Hippocampal formation (tissue), 2 donors: Measurements from ENCODE around the gene OTUB1.

Source experiments
- DNase-seq, 2 donors: peaks; one replicate each; lab custom pipeline; 2025; lab: John Stamatoyannopoulos, UW

The OTUB1 gene

DNA sequence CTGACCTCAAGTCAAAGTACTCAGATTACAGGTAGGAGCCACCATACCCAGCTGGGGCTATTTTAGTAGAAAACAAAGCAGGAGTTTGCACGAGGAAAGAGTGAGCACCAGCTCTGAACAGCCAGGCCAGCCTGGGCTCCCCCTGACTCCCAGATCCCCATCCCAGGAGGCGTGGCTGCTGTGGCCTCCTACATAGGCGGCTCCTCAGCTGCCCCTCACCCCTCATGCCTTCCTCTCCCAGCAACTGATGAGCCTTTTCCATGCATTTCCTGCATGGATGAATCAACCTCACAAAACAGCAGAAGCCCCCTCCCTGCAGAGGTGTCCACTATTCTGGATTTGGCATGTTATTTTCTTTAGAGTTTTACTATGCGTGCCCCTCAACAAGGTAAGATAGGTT lies 39.0 kb downstream of the OTUB1 start:
- no peak for DNase-seq

DNA sequence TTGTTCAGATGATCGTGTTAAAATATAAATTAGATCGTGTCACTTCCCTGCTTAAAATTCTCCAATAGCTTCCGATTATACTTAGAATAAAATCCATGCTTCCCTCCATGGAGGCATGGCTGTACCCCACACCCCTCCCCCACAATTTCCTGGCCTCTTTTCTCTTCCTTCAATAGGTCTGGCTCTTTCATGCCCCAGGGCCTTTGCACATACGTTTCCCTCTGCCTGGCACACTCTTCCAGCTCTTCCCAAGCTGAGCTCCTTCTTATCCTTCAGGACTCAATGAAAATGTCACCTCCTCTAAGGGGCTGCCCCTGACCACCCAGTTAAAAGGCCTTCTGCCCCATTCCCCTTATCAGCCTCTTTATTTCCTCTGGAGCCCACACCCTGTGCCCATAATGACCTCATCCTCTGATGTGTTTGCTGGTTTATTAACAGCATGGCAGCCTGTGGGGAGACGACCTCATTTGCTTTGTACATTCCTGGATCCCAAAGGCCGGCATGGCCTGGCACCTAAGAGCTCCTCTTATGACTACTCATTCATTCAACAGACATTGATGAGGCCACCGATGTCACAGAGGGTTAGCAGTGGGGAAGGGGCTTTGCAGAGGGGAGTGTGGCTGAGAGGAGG lies 40.5 kb downstream of the OTUB1 start:
- DNase-seq: no peak

GRCh38 chr11:64027651-64028397 lies 41.6 kb downstream of the OTUB1 start:
- no peak for DNase-seq

DNA sequence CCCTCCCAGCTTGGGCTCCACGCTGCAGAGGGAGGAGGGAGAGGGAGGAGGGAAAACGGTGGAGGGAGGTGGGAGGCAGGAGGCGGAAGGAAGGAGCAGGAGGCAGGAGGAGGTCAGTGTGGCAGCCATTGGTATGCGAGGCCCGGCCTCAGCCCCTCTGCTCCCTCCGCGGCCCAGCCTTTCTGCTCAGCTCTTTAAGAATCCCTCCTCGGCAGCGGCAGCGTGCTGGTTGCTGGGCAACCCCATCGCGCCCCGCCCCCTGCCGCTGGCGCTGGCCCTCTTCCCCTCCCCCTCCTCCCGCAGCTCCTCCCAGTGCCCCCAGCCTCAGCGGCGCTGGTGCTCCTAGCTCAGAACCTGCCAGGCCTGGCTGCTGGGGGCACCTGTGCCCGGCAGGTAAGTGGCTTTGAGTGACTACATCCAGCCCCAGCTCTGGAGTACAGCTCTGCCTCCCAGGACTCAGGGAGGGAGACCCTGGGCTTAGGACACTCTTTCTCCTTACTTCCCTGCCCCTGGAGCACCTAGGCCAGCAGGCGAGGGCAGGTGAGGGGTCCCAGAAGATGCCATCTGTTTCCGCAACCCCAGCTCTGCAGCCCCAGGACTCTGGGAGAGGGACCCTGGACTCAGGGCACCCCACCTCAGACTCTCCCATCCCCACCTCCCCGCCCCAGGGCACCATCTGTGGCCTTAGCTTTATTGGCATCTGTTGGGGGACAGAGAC lies 42.3 kb downstream of the OTUB1 start:
- no peak for DNase-seq

DNA sequence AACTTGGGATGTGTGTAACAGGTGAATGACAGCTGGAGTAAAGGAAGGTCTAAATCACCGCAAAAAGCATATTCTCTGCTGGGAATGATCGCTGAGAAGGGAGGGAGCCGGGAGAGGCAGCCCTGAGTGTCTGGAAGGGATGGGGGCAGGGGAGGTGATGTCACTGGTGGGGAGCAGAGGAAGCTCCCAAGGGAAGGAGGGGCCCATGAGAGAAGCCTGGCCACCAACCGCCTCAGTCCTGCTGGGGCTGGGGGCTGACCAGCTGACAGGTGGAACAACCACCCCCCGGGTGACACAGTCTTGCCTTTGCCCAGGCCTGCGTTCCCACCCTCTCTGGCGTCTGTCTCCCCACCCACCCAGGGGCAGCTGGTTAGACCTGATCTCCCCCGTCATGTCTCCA lies 43.5 kb downstream of the OTUB1 start:
- no peak for DNase-seq

DNA sequence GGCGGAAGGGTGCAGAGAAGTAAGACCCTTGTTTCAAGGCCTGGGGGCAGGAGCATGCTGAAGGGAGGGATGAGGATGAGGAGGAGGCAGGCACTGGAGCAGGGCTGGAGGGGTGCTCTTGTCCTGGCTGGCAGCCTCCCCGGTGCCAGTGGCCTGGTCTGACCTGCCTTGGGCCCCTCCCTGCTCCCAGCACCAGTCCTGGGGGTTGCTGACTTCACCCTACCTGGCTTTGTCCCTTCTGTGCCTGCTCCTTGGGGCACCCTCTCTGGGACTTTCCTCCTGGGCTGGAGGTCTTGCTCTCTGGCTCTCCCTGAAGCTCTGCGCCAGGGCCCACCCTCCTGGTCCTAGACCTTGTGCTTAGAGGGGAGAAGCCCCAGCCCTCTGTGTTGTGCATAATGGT lies 44.8 kb downstream of the OTUB1 start:
- DNase-seq: no peak

DNA sequence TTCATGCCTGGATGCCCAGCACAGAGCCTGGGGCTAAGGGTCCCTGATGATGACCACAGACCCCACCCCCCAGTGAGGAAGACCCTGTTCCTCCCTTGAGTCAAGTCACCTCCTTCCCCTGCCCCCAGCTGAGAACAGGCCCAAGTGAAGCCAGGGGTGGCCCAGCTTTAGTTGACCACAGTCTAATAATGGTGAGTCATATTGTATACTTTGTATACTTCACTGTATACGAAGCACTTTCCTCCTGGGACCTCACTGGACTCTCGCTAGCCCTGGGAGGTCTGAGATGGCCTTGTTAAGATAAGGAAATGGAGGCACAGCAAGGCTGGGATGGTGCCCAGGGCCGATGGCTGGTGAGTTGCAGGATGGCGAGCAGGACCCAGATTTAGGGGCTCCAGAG lies 45.8 kb downstream of the OTUB1 start:
- DNase-seq: no peak

DNA sequence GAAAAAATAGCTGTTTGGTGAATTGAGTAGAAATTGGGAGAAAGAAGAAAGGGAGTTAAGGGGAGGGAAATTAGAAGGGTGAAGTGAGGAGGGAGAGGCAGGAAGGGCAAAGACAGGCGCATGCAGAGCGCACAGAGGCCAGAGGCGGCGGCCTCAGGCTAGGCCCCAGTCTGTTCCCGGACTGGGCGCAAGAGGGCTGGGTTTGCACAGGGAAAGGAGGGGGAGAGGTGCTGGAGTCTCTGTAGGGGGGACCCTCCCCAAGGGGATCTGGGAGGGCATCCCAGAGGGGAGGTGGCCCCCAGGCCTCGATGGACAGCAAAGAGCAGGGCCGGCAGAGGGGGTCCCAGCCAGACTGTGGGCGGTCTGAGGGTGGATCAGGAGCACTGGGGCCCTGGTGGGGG lies 48.2 kb downstream of the OTUB1 start:
- DNase-seq: no peak

- DNase-seq: no peak
Observed at GRCh38 chr11:64035081-64035524, 48.9 kb downstream of the OTUB1 start.

GRCh38 chr11:64035576-64035975 lies 49.3 kb downstream of the OTUB1 start, which contains the start of gene FLRT1:
FLRT1 (plus strand) TSS chr11:64035931; CDS start chr11:64116268, 80,337 bp downstream.
- DNase-seq: peak in 1 of 2 donors; percentile 15

- no peak for DNase-seq
Observed at GRCh38 chr11:64036087-64037026, 50.1 kb downstream of the OTUB1 start.

GRCh38 chr11:64037027-64037634 lies 50.9 kb downstream of the OTUB1 start:
- DNase-seq: no peak

DNA sequence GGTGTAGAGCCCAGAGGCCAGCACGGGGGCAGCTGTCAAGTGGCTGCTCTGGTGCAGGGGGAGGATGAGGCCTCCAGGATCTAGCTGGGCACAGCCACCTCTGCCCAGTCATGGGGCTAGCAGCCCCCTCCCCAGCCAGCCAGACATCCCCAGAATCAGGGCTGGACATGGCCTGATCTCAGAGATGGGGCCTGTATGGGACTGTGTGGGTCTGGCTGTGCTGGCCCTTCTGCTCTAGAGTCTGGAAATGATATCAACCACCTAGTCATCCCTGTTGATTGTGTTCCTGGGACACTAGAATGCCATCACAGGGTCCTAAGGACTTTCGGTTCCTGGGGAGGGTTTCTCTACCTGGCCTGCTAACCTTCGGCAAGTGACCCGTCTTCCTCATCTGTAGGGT lies 52.3 kb downstream of the OTUB1 start:
- no peak for DNase-seq

- DNase-seq: no peak
Observed at GRCh38 chr11:64039012-64039665, 52.9 kb downstream of the OTUB1 start.

DNA sequence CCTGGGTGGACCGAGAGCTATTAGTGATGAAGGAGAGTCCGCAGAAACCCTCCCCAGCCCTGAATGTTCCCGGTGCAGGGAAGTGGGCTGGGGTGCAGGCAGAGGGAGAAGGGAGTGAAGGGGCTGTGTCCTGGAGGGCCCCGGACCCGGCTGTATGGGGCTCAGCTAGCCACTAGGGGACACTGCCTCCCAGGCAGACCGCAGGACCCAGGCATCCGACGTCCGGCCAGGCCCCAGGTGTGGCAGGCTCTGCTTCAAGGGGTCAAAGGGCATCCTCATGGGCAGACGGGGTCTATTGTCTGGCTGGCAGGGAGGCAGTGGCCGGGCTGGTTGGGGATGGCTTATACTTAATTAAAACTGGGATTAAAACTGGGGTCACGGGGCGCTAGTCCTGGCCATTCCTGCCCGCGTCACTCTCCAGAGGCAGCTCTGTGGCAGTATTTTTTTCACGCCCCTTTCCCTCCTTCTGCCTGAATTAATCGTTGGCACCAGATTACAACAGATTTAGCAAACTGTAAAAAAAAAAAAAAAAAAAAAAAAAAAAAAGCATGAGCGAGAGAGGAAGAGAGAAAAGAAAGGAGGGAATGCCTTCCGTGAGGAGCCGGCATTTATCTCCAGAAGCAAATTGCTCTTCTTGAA lies 54.6 kb downstream of the OTUB1 start:
- peak; percentile 35 to 57 for DNase-seq

GRCh38 chr11:64041846-64042245 lies 55.6 kb downstream of the OTUB1 start:
- DNase-seq: no peak

DNA sequence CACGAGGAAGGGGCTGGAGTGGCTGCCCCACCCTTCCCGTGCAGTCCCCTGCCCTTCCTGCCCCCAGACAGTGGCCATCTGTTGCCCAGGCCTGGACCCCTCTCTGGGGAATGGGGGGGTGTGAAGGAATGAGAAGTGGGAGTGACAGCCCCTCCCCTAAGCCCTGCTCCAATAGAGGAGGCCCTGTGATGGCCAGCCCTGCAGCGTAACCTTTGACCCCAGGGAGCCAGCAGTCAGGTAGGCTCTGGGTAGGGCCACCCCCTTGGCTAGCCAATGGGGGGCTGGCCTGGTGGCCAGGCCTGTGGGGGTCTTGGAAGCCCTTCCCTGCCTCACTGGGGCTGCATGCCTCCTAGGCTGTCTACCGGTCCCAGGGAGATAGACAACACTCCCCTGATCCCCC lies 56.1 kb downstream of the OTUB1 start:
- no peak for DNase-seq

- DNase-seq: no peak
Observed at GRCh38 chr11:64043545-64043944, 57.3 kb downstream of the OTUB1 start.

- DNase-seq: peak in 1 of 2 donors; percentile 29
Observed at GRCh38 chr11:64044730-64045393, 58.6 kb downstream of the OTUB1 start.

DNA sequence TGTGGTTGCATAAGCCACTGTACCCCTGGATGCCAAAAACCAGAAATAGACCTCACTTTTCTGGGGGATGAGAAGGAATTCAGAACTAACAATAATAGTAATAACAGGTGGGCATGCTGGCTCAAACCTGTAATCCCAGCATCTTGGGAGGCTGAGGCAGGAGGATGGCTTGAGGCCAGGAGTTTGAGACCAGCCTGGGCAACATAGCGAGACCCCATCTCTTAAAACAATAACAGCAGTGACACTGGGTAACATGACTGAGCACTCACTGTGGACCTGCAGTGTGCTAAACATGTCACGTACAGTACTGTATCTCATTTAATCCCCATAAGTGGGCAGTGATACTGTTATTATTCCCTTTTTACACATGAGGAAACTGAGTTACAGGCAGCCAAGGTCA lies 59.5 kb downstream of the OTUB1 start:
- no peak for DNase-seq
